Measurements from ENCODE around the gene FAM13C.
"Not testable (repeated sequence)": the region's sequence is repeated elsewhere in the genome, so short reads cannot be mapped to it uniquely, and the experiment has no call there.

Gene FAM13C

DNA sequence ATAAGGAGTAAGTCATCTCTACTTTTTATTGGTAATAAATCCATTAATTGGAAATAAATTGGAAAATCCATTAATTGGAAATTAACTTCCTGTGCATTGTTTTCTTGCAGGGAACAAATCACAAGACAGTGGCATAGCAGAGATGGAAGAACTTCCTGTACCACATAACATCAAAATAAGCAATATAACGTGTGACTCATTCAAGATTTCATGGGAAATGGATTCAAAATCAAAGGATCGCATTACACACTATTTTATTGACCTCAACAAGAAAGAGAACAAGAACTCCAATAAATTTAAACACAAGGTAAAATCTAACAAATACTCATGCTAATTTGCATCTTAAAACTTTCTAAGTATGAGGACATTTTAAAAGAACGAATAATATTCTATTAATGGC, 128.2 kb downstream of the FAM13C start:
- TF ChIP-seq, protein P1, sequence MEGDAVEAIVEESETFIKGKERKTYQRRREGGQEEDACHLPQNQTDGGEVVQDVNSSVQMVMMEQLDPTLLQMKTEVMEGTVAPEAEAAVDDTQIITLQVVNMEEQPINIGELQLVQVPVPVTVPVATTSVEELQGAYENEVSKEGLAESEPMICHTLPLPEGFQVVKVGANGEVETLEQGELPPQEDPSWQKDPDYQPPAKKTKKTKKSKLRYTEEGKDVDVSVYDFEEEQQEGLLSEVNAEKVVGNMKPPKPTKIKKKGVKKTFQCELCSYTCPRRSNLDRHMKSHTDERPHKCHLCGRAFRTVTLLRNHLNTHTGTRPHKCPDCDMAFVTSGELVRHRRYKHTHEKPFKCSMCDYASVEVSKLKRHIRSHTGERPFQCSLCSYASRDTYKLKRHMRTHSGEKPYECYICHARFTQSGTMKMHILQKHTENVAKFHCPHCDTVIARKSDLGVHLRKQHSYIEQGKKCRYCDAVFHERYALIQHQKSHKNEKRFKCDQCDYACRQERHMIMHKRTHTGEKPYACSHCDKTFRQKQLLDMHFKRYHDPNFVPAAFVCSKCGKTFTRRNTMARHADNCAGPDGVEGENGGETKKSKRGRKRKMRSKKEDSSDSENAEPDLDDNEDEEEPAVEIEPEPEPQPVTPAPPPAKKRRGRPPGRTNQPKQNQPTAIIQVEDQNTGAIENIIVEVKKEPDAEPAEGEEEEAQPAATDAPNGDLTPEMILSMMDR (IDR thresholded peaks at IDR 0.05; ENCODE audit: extremely low read depth, missing control alignments): no peak
- no peak for DNase-seq (ENCODE audit: low spot score)

- TF ChIP-seq, protein P1 (IDR thresholded peaks at IDR 0.05; ENCODE audit: extremely low read depth, missing control alignments): no peak
- DNase-seq (ENCODE audit: low spot score): no peak
Measured at GRCh38 chr10:59229441-59229840, 132.9 kb downstream of the FAM13C start.

- no peak for DNase-seq (ENCODE audit: low spot score)
- TF ChIP-seq, protein P1 (IDR thresholded peaks at IDR 0.05; ENCODE audit: extremely low read depth, missing control alignments): no peak
Measured at GRCh38 chr10:59227136-59227673, 135.1 kb downstream of the FAM13C start.

DNA sequence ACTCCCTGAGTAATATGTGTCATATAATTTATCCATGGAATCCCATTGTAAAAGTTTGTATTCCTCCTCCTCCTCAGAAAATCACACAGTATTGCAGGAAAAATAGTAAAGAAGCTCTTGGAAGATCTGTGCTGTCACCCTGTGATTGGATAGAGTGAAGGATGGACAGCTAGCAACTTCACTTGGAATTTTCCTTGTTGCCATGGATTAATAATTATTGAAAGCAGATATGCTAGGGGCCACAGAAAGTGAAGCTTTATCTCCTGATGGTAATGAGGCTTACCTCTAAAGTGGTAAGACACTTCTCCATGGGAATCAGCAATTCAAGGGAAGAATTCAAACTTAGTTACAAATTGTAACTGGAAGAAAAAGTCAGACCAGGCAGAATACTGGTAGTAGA, 137.1 kb downstream of the FAM13C start:
- no peak for DNase-seq (ENCODE audit: low spot score)
- TF ChIP-seq, protein P1 (IDR thresholded peaks at IDR 0.05; ENCODE audit: extremely low read depth, missing control alignments): no peak

DNA sequence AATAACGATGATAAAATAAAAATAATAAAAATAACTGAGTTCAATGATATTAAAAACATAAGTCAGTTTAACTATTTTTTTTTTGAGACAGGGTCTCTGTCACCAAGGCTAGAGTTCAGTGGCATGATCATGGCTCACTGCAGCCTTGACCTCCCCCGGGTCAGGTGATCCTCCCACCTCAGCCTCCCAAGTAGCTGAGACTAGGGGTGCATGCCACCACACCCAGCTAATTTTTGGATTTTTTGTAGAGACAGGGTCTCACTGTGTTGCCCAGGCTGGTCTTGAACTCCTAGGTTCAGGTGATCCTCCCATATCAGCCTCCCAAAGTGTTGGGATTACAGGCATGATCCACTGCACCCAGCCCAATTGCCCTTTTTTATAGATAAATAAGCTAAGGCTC, 138.8 kb downstream of the FAM13C start:
- not testable (repeated sequence) for DNase-seq (ENCODE audit: low spot score)

DNA sequence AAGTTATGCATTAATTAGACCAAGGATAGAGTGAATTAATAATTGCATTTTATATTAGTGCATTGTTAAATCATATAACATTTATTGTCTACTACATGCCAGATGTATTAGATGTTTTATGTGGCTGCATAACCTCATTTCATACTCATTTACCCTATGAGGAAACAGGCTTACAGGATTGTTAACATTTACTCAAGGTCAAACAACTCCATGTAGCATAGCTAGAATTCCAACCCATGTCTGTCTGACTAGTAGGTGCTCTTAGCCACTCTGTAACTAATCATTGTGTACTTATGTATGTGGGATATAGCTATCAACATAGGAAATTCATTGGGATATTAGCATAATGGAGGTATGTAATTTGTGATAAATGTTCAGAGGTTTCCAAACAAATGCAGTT, 139.6 kb downstream of the FAM13C start:
- no peak for DNase-seq (ENCODE audit: low spot score)
- TF ChIP-seq, protein P1 (IDR thresholded peaks at IDR 0.05; ENCODE audit: extremely low read depth, missing control alignments): no peak

DNA sequence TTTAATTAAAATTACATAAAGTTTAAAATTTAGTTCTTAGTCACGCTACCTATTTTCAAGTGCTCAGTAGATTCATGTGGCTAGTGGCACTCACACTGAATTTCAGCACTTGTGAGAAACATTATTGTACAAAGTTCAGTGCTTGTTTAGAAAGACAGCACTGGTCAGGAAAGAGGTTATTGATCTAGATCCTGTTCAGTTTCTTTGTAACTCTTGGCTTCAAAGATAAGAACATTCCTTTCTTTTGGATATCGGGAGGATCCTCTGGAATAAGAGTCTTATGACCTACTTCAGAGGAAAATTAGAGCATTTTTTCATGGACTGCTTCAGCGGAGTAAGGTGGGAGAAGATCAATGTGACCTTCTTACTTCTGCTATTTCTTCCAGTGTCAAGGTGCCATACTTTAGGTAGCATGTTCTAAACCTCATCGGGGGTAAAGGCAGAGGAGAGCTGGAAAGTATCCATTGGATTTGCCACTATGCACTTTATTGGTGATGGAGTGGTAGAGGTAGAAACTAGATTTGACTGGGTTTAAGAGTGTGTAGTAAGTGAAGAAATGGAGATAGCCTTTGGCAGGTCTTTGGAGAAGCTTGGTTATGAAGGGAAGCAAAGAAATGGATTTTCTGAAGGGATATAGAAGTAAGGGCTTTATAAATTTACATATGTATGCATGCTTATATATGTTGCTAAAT, 146.0 kb downstream of the FAM13C start:
- TF ChIP-seq, protein P1 (IDR thresholded peaks at IDR 0.05; ENCODE audit: extremely low read depth, missing control alignments): no peak
- DNase-seq (ENCODE audit: low spot score): no peak

DNA sequence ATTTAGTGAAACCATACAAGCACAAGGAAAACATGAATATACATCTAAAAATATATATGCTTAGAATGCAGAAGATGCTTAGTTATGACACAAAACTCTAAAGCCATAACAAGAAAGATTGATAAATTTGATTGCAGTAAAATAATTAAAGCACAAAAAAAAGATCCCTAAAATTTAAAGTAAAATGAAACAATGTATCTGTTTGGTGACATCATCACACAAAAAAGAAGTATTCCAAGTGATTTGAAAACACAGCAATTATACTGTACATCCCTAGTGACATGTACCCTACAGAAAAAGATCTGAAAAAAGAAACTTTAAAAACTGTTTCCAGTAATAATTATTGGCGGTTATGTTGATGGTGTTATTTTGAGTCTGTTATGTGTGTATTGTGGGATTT, 148.2 kb downstream of the FAM13C start:
- TF ChIP-seq, protein P1 (IDR thresholded peaks at IDR 0.05; ENCODE audit: extremely low read depth, missing control alignments): no peak
- DNase-seq (ENCODE audit: low spot score): no peak
